Caco-2 (cell line): ENCODE measurements around the gene POM121. TPM values are rescaled to one million over a fixed set of nuclear protein-coding genes. Genes with fewer than 3 reads are reported as not detected.
"Not testable (repeated sequence)": the region's sequence is repeated elsewhere in the genome, so short reads cannot be mapped to it uniquely, and the experiment has no call there.

Experiments used
- BruUV-seq: library from RNA; stranded (reverse); fragments of 400-500 nt; replicated peaks from 2 replicates; lab custom pipeline; 2021; lab: Mats Ljungman, UMichigan
- CTCF ChIA-PET: fragments of 300-600 bp; sonication (Branson Sonifier 250); formaldehyde crosslinking; loops from one replicate; lab custom pipeline; 2022; ENCODE audit warnings: antibody characterized with exemption; lab: Charles Lee
- POLR2A ChIA-PET: fragments of 300-600 bp; sonication (Branson Sonifier 250); formaldehyde crosslinking; loops from one replicate; lab custom pipeline; 2022; ENCODE audit warnings: antibody characterized with exemption; lab: Charles Lee
- DNase-seq, 2 experiments: peaks; one replicate each; pipeline versions ENCODE4 v3.0.0 to v3.0.0-alpha.2; 2020 to 2022
- H3K27me3 ChIP-seq: replicated peaks from 2 replicates; pipeline ENCODE4 v1.6.0; 2011; ENCODE audit warnings: low read length; ENCODE audit not compliant: control insufficient read depth, insufficient read depth
- H3K36me3 ChIP-seq: 2 replicates; pipeline ENCODE4 v1.5.1; 2011; ENCODE audit warnings: low read length; ENCODE audit not compliant: control insufficient read depth, insufficient read depth
- H3K4me1 ChIP-seq: fragments of 250-450 bp; sonication (Bioruptor Pico); 2 replicates; pipeline ENCODE4 v1.5.1; 2020; ENCODE audit warnings: mild to moderate bottlenecking
- H3K4me3 ChIP-seq: 2 replicates; pipeline ENCODE4 v1.5.1; 2011; ENCODE audit warnings: low read depth, mild to moderate bottlenecking, control low read depth, low read length
- H3K9me3 ChIP-seq: fragments of 250-450 bp; sonication (Bioruptor Pico); 2 replicates; pipeline ENCODE4 v1.5.1; 2020; ENCODE audit warnings: mild to moderate bottlenecking, moderate library complexity
- H3K27ac Mint-ChIP-seq: one replicate; pipeline ENCODE4 v1.8.0; 2022; ENCODE audit warnings: mixed read lengths; ENCODE audit not compliant: unreplicated experiment
- H3K27me3 Mint-ChIP-seq: one replicate; pipeline ENCODE4 v1.8.0; 2022; ENCODE audit warnings: mixed read lengths; ENCODE audit not compliant: insufficient read depth, unreplicated experiment
- H3K36me3 Mint-ChIP-seq: one replicate; pipeline ENCODE4 v1.8.0; 2022; ENCODE audit warnings: mild to moderate bottlenecking, mixed read lengths; ENCODE audit not compliant: insufficient read depth, unreplicated experiment
- H3K4me1 Mint-ChIP-seq: one replicate; pipeline ENCODE4 v1.8.0; 2022; ENCODE audit warnings: low read depth, mixed read lengths; ENCODE audit not compliant: unreplicated experiment
- H3K4me3 Mint-ChIP-seq: one replicate; pipeline ENCODE4 v1.8.0; 2022; ENCODE audit warnings: mild to moderate bottlenecking, moderate library complexity, mixed read lengths; ENCODE audit not compliant: unreplicated experiment
- H3K9me3 Mint-ChIP-seq: one replicate; pipeline ENCODE4 v1.8.0; 2022; ENCODE audit warnings: mixed read lengths; ENCODE audit not compliant: unreplicated experiment
- intact Hi-C: fragments of 100-400 bp; cut with micrococcal nuclease; formaldehyde crosslinking; loops from one replicate; pipeline ENCODE4 v1.10.0; 2022; ENCODE audit not compliant: unreplicated experiment
- total RNA-seq: library from RNA; stranded (reverse); gene quantifications from 2 replicates; pipeline ENCODE4 v1.2.3, GENCODE V29; 2022

The POM121 gene
- total RNA-seq, 1 experiment from 2014 or later, result 83.1 TPM

- DNase-seq, CTCF ChIA-PET, H3K9me3 Mint-ChIP-seq, H3K27me3 ChIP-seq, H3K4me1 ChIP-seq, H3K4me3 Mint-ChIP-seq, H3K36me3 ChIP-seq, H3K4me3 ChIP-seq, POLR2A ChIA-PET, BruUV-seq, H3K4me1 Mint-ChIP-seq, intact Hi-C loops, H3K27ac Mint-ChIP-seq, H3K27me3 Mint-ChIP-seq, H3K9me3 ChIP-seq: not testable (repeated sequence)
- peaks cover 21% of the 10 kb centered on the region for H3K36me3 Mint-ChIP-seq
Measured at GRCh38 chr7:72949686-72950085, 24.8 kb downstream of the POM121 start.

- H3K4me3 Mint-ChIP-seq, intact Hi-C loops, H3K27me3 ChIP-seq, H3K27me3 Mint-ChIP-seq, H3K4me1 Mint-ChIP-seq, H3K36me3 ChIP-seq, H3K27ac Mint-ChIP-seq, H3K9me3 ChIP-seq, DNase-seq, POLR2A ChIA-PET, H3K9me3 Mint-ChIP-seq, H3K4me3 ChIP-seq, BruUV-seq, CTCF ChIA-PET, H3K4me1 ChIP-seq: not testable (repeated sequence)
- H3K36me3 Mint-ChIP-seq, result peaks cover 13% of the 10 kb centered on the region
Measured at GRCh38 chr7:72950432-72950831, 25.5 kb downstream of the POM121 start.

- H3K27me3 Mint-ChIP-seq, H3K36me3 Mint-ChIP-seq, H3K4me1 Mint-ChIP-seq, H3K36me3 ChIP-seq, DNase-seq, CTCF ChIA-PET, H3K27me3 ChIP-seq, H3K27ac Mint-ChIP-seq, H3K9me3 Mint-ChIP-seq, H3K9me3 ChIP-seq, H3K4me1 ChIP-seq, intact Hi-C loops, POLR2A ChIA-PET: not testable (repeated sequence)
- peak overlapping the region; percentile 57 for H3K4me3 Mint-ChIP-seq
- TSS peak; percentile 65 for BruUV-seq
- H3K4me3 ChIP-seq, result peak overlapping the region; percentile 34
Measured at GRCh38 chr7:72953901-72954562, 29.1 kb downstream of the POM121 start.

- H3K4me3 Mint-ChIP-seq, result peak overlapping the region; percentile 67
- H3K9me3 Mint-ChIP-seq, H3K27ac Mint-ChIP-seq, H3K4me1 ChIP-seq, BruUV-seq, H3K9me3 ChIP-seq, H3K36me3 Mint-ChIP-seq, POLR2A ChIA-PET, H3K4me1 Mint-ChIP-seq, CTCF ChIA-PET, H3K36me3 ChIP-seq, intact Hi-C loops, DNase-seq, H3K27me3 Mint-ChIP-seq, H3K27me3 ChIP-seq: not testable (repeated sequence)
- H3K4me3 ChIP-seq, result peak overlapping the region; percentile 34
Measured at GRCh38 chr7:72954563-72955198, 29.8 kb downstream of the POM121 start.

- intact Hi-C loops, BruUV-seq, CTCF ChIA-PET, POLR2A ChIA-PET, H3K36me3 ChIP-seq, H3K27ac Mint-ChIP-seq, H3K9me3 Mint-ChIP-seq, H3K4me1 Mint-ChIP-seq, H3K4me3 ChIP-seq, H3K9me3 ChIP-seq, H3K36me3 Mint-ChIP-seq, H3K27me3 ChIP-seq, H3K4me1 ChIP-seq, H3K27me3 Mint-ChIP-seq, H3K4me3 Mint-ChIP-seq: not testable (repeated sequence)
- DNase-seq, result peak in 1 of 2 experiments; percentile 4
Measured at GRCh38 chr7:72960029-72960428, 35.1 kb downstream of the POM121 start.

- CTCF ChIA-PET, H3K9me3 ChIP-seq, BruUV-seq, H3K4me3 Mint-ChIP-seq, DNase-seq, H3K9me3 Mint-ChIP-seq, H3K27me3 ChIP-seq, H3K4me1 Mint-ChIP-seq, H3K4me3 ChIP-seq, H3K27ac Mint-ChIP-seq, H3K36me3 Mint-ChIP-seq, H3K36me3 ChIP-seq, intact Hi-C loops, H3K4me1 ChIP-seq, H3K27me3 Mint-ChIP-seq, POLR2A ChIA-PET: not testable (repeated sequence)
Measured at GRCh38 chr7:72960626-72961345, 35.9 kb downstream of the POM121 start.

- H3K27me3 Mint-ChIP-seq, H3K27ac Mint-ChIP-seq: not testable (repeated sequence)
Measured at GRCh38 chr7:72961346-72961650, 36.4 kb downstream of the POM121 start.

More at GRCh38 chr7:72961346-72961650, 36.4 kb downstream of the POM121 start:
- H3K4me1 ChIP-seq, H3K27me3 ChIP-seq, H3K4me3 Mint-ChIP-seq, H3K9me3 ChIP-seq, POLR2A ChIA-PET, H3K4me3 ChIP-seq, H3K36me3 Mint-ChIP-seq, BruUV-seq, H3K9me3 Mint-ChIP-seq, intact Hi-C loops, CTCF ChIA-PET, DNase-seq, H3K36me3 ChIP-seq, H3K4me1 Mint-ChIP-seq: not testable (repeated sequence)
